Heart right ventricle (tissue), 16 donors: Measurements from ENCODE around the gene SPESP1. TPM values are rescaled to one million over a fixed set of nuclear protein-coding genes. Genes with fewer than 3 reads are reported as not detected.

Experiments used
- ATAC-seq, 8 donors: fragments of 200-7000 bp; cut with Tn5 transposase; one replicate each; pipeline ENCODE4 v1.9.1; 2020; ENCODE audit warnings: mild to moderate bottlenecking in 8 of 8, moderate library complexity in 8 of 8, moderate number of reproducible peaks in 1 of 8
- DNase-seq, 2 donors: peaks; one replicate each; pipeline ENCODE4 v3.0.0-alpha.2; 2020
- H3K27ac ChIP-seq, 10 donors: fragments of 200-600 bp; sonication (generic) in 2 of 10; one replicate each; pipeline versions ENCODE4 v1.5.0 to v1.8.0; 2020 to 2022; ENCODE audit warnings: mild to moderate bottlenecking in 3 of 10
- H3K27me3 ChIP-seq, 7 donors: fragments of 200-600 bp; one replicate each; pipeline ENCODE4 v1.8.0; 2021 to 2022; ENCODE audit warnings: mild to moderate bottlenecking in 2 of 7
- H3K36me3 ChIP-seq, 9 donors: fragments of 200-600 bp; sonication (generic) in 1 of 9; one replicate each; pipeline versions ENCODE4 v1.5.0 to v1.8.0; 2020 to 2022; ENCODE audit warnings: mild to moderate bottlenecking in 2 of 9
- H3K4me1 ChIP-seq, 9 donors: fragments of 200-600 bp; sonication (generic) in 1 of 9; one replicate each; pipeline versions ENCODE4 v1.5.0 to v1.8.0; 2020 to 2022; ENCODE audit warnings: mild to moderate bottlenecking in 4 of 9
- H3K4me3 ChIP-seq, 10 donors: fragments of 200-600 bp; sonication (generic) in 2 of 10; one replicate each; pipeline versions ENCODE4 v1.5.0 to v1.8.0; 2020 to 2022; ENCODE audit warnings: mild to moderate bottlenecking in 7 of 10, moderate library complexity in 2 of 10
- H3K9me3 ChIP-seq, 11 donors: fragments of 200-600 bp in 10 of 11; sonication (generic) in 2 of 11; one replicate each; pipeline versions ENCODE4 v1.5.0 to v1.8.0; 2013 to 2022; ENCODE audit warnings: mild to moderate bottlenecking in 2 of 11, control low read depth in 1 of 11, moderate library complexity in 1 of 11
- CTCF ChIP-seq, 9 donors: fragments of 200-600 bp; sonication (generic) in 2 of 9; IDR thresholded peaks; one replicate each; pipeline versions ENCODE4 v1.5.0 to v1.8.0; 2021 to 2022; ENCODE audit warnings: antibody characterized with exemption in 9 of 9, mild to moderate bottlenecking in 5 of 9, moderate library complexity in 1 of 9
- WGBS, 2 donors: extraction: QIAGEN DNeasy Blood & Tissue Kit; methylation state at CpG; one replicate each; pipeline ENCODE4 v1.1.7; 2013; ENCODE audit warnings: inconsistent platforms in 1 of 2; 5-methylcytosine and 5-hydroxymethylcytosine counted together
- intact Hi-C, 10 donors: fragments of 100-400 bp; cut with DNase I; formaldehyde crosslinking; loops; one replicate each; pipeline versions ENCODE4 v1.11.1 to v1.14.2; 2022
- polyA plus RNA-seq, 2 donors: library from polyadenylated mRNA; stranded (reverse); fragments of 200-250 nt; gene quantifications; one replicate each; pipeline ENCODE4 v1.2.3, GENCODE V29; 2013
- total RNA-seq, 10 donors: library from RNA; stranded (reverse); fragmentation: NEBNext Ultra II Directional in 3 of 10; extraction: Animal tissue kit (Norgen Biotek cat#: 25700) in 3 of 10; gene quantifications; one replicate each; pipeline versions ENCODE4 v1.2.1 to v1.2.4, GENCODE V29; 2021 to 2023
- donor health status: Arrhythmogenic right ventricular cardiomyopathy.
- donor health status: ischemic (EF 13 %, LVEDD 7.1; RV severe dilation, severe dysfunction).
- donor health status: healthy with polysubstance abuse.
- donor health status: DM: no; HTN: yes; CAD: no.
- donor health status: DM: no; HTN: no; CAD: no.
- donor health status: ischemic (EF 25% LVEDD 6.9; RV normal size, moderate dysfunction).
- donor health status: ischemic (EF 25% LVEDD 5.7; RV mildly dilated, moderate dysfunction).
- donor health status: healthy.
- donor health status: DM: yes; HTN: yes; CAD: no.
- donor health status: Ischemic cardiomyopathy.
- donor health status: ischemic (EF 35%, LVEDD 5.7; RV mildly dilated, moderate dysfunction).
- donor health status: nonischemic (EF 11% LVEDD 7.7; RV severe dilation, severe dysfunction).
- donor health status: DM: yes; HTN: yes; CAD: no.
- donor health status: PGD.
- donor health status: ischemic (EF 29% LVEDD 5.4; RV normal size, mild dysfunction).
- donor health status: nonischemic (EF 23%, LVEDD 6.1; RV moderate dilation, normal function).

The SPESP1 gene
- total and polyA plus RNA-seq, 12 donors, result 1.0 to 10.5 (median 4.8) TPM

- 92 to 96% methylated on average over 6 of the region's 6 CpGs for WGBS, 2 donors
- no peaks in the 10 kb centered on the region for H3K4me1 ChIP-seq
- no peak for DNase-seq
- peaks cover 0 to 9% (median 0%) of the 10 kb centered on the region in 7 donors for H3K27me3 ChIP-seq
- no peak overlapping the region for H3K4me3 ChIP-seq
- H3K9me3 ChIP-seq, result no peaks in the 10 kb centered on the region
- H3K27ac ChIP-seq, result no peak overlapping the region
- intact Hi-C loops, result no loop called here
- no peak for ATAC-seq
- no peak for TF ChIP-seq CTCF (IDR thresholded peaks at IDR 0.05)
- H3K36me3 ChIP-seq, result no peaks in the 10 kb centered on the region
Measured at GRCh38 chr15:68982976-68983563, 52.7 kb downstream of the SPESP1 start.

DNA sequence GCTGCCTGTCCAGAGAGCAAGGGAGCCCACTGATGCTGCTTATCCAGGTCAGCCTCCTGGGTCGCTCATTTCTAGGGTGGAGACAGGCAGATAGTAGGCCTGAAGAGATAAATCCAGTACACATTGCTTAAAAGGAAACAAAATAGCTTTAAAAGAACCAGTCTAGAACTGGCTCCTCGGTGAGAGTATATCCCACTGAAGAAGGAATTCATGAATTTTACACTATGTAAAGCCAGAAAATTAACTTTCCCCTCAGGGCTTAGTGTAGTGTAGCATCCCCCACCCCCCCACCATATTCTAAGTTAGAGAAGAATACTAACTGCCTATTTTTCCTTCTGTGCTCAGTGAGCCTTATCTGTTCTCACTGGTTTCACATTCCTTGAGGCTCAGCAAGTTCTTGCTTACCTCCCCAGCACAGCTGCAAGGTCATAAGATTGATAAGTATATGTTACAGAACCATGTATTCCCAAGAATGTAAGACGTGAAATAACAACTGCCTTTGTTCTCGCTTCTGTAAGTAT is 53.7 kb downstream of the SPESP1 start:
- no peaks in the 10 kb centered on the region for H3K4me1 ChIP-seq
- DNase-seq (no peak), ATAC-seq (no peak)
- H3K36me3 ChIP-seq, result no peaks in the 10 kb centered on the region
- TF ChIP-seq CTCF (IDR thresholded peaks at IDR 0.05), result no peak
- no peak overlapping the region for H3K27ac ChIP-seq
- intact Hi-C loops, result no loop called here
- peaks cover 0 to 9% (median 0%) of the 10 kb centered on the region in 7 donors for H3K27me3 ChIP-seq
- no peak overlapping the region for H3K4me3 ChIP-seq
- WGBS, 2 donors, result 47 to 53% methylated on average over 4 of the region's 4 CpGs
- no peaks in the 10 kb centered on the region for H3K9me3 ChIP-seq

DNA sequence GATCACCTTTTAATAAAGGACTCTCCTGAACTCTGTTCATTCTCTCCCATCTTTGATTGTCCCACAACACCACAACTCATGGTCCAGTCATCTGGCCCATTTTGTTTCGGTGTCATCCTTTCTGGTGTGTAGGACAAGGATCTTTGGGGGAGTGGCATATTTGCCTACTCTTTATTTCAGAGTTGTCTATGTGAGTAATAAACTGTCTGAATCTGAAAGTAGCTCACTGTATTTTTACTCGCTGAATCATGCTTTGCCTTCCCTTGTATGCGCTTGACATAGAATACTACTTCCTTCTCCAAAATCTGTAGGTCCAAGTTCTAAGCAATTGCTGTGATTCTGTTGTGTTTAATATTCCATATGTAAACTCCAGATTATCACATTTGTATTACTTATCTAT is 54.3 kb downstream of the SPESP1 start:
- Histone ChIP-seq H3K36me3 (no peaks in the 10 kb centered on the region), H3K27me3 (peaks cover 0 to 9% (median 0%) of the 10 kb centered on the region in 7 donors), H3K4me3 (no peak overlapping the region), H3K4me1 (no peaks in the 10 kb centered on the region), H3K9me3 (no peaks in the 10 kb centered on the region), H3K27ac (no peak overlapping the region)
- 93 to 97% methylated on average over 3 of the region's 3 CpGs for WGBS, 2 donors
- no peak for TF ChIP-seq CTCF (IDR thresholded peaks at IDR 0.05)
- intact Hi-C loops, result no loop called here
- ATAC-seq (no peak), DNase-seq (no peak)

DNA sequence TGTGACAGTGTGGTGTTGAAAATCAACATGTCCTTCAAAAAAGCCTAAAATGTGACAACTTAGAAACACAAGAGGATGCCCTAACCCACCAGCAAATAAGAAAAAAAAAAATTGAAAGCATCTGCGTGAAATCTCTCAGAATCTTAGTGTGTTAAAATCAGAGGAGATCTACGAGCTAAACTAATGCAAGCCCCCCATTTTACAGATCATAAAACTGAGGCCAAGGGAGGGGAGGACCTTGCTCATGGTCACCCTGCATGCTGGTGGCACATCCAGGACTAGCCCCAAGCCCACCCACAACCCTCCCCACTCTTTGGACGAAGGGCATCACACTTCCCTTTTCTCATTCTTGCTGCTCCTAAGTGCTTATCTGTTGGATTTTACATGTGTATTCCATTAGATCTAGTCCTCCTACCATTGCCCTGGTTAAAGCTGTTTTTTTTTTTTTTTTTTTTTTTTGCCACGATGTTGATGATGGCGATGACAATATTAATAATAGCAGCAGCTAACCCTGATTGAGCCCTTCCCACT is 55.1 kb downstream of the SPESP1 start:
- Histone ChIP-seq H3K4me1 (peaks cover 0 to 7% (median 0%) of the 10 kb centered on the region in 9 donors), H3K27ac (no peak overlapping the region), H3K27me3 (peaks cover 0 to 9% (median 0%) of the 10 kb centered on the region in 7 donors), H3K36me3 (no peaks in the 10 kb centered on the region), H3K9me3 (no peaks in the 10 kb centered on the region), H3K4me3 (no peak overlapping the region)
- WGBS, 2 donors, result 67 to 78% methylated on average over 5 of the region's 5 CpGs
- intact Hi-C loops, result no loop called here
- no peak for TF ChIP-seq CTCF (IDR thresholded peaks at IDR 0.05)
- ATAC-seq (no peak), DNase-seq (no peak)
